Neural progenitor cell (in vitro differentiated cells): Measurements from ENCODE around the gene CIB1. TPM values are rescaled to one million over a fixed set of nuclear protein-coding genes. Genes with fewer than 3 reads are reported as not detected.
A peak's percentile ranks its signal among the peaks of the same experiment; 100 is the strongest.

Source experiments
- DNase-seq: peaks from one replicate; pipeline ENCODE4 v3.0.0-alpha.2; 2016; ENCODE audit warnings: low spot score
- H2AFZ ChIP-seq: fragments of 200-600 bp; sonication (generic); replicated peaks from 2 replicates; pipeline ENCODE4 v1.6.1; 2016; ENCODE audit warnings: antibody characterized with exemption
- H3F3A ChIP-seq: fragments of 200-600 bp; sonication (generic); 2 replicates; pipeline ENCODE4 v1.6.1; 2016; ENCODE audit warnings: antibody characterized with exemption, low read depth
- H3K27ac ChIP-seq: fragments of 200-600 bp; sonication (generic); 2 replicates; pipeline ENCODE4 v1.5.1; 2016; ENCODE audit warnings: mild to moderate bottlenecking
- H3K27me3 ChIP-seq: fragments of 200-600 bp; sonication (generic); 2 replicates; pipeline ENCODE4 v1.6.1; 2016; ENCODE audit warnings: mild to moderate bottlenecking, moderate library complexity
- H3K36me3 ChIP-seq: fragments of 200-600 bp; sonication (generic); 2 replicates; pipeline ENCODE4 v1.5.1; 2016
- H3K4me1 ChIP-seq: fragments of 200-600 bp; sonication (generic); 2 replicates; pipeline ENCODE4 v1.6.1; 2016; ENCODE audit warnings: mixed run types
- H3K4me2 ChIP-seq: fragments of 200-600 bp; sonication (generic); 2 replicates; pipeline ENCODE4 v1.6.1; 2016
- H3K4me3 ChIP-seq: fragments of 200-600 bp; sonication (generic); 2 replicates; pipeline ENCODE4 v1.5.1; 2016
- H3K79me2 ChIP-seq: fragments of 200-600 bp; sonication (generic); 2 replicates; pipeline ENCODE4 v1.6.1; 2016; ENCODE audit warnings: low read depth
- H3K9ac ChIP-seq: fragments of 200-600 bp; sonication (generic); 2 replicates; pipeline ENCODE4 v1.6.1; 2016
- H3K9me3 ChIP-seq: fragments of 200-600 bp; sonication (generic); 2 replicates; pipeline ENCODE4 v1.5.1; 2016; ENCODE audit warnings: low read depth
- H4K20me1 ChIP-seq: fragments of 200-600 bp; sonication (generic); 2 replicates; pipeline ENCODE4 v1.6.1; 2016; ENCODE audit warnings: low read depth
- H3K27ac Mint-ChIP-seq: 3 replicates; pipeline ENCODE4 v1.8.0; 2021; ENCODE audit warnings: mixed read lengths
- H3K27me3 Mint-ChIP-seq: 2 replicates; pipeline ENCODE4 v1.8.0; 2022; ENCODE audit warnings: low read depth, mild to moderate bottlenecking, inconsistent platforms, moderate library complexity, mixed read lengths; ENCODE audit not compliant: insufficient read depth
- H3K36me3 Mint-ChIP-seq: 3 replicates; pipeline ENCODE4 v1.8.0; 2021; ENCODE audit warnings: mixed read lengths
- H3K4me1 Mint-ChIP-seq: 3 replicates; pipeline ENCODE4 v1.8.0; 2021; ENCODE audit warnings: mixed read lengths
- H3K4me3 Mint-ChIP-seq: 3 replicates; pipeline ENCODE4 v1.8.0; 2021; ENCODE audit warnings: mild to moderate bottlenecking, moderate library complexity, mixed read lengths
- H3K9me3 Mint-ChIP-seq: 3 replicates; pipeline ENCODE4 v1.8.0; 2020; ENCODE audit warnings: mixed read lengths
- CTCF ChIP-seq: fragments of 200-600 bp; sonication (generic); IDR thresholded peaks from 2 replicates; pipeline ENCODE4 v1.5.1; 2017; ENCODE audit warnings: antibody characterized with exemption, mild to moderate bottlenecking
- EZH2 ChIP-seq: fragments of 200-600 bp; sonication (generic); IDR thresholded peaks from 2 replicates; pipeline ENCODE4 v1.6.1; 2017; ENCODE audit warnings: antibody characterized with exemption, mild to moderate bottlenecking, moderate library complexity
- EZH2phosphoT487 ChIP-seq: fragments of 200-600 bp; sonication (generic); IDR thresholded peaks from 2 replicates; pipeline ENCODE4 v1.6.1; 2017; ENCODE audit warnings: antibody characterized with exemption
- total RNA-seq: library from RNA; depleted of rRNA; stranded (reverse); fragments of >200 nt; gene quantifications from 2 replicates; pipeline ENCODE4 v1.2.3, GENCODE V29; 2015; ENCODE audit warnings: low replicate concordance

CIB1 gene
- total RNA-seq, 1 donor from 2014 or later: 5.2 TPM

GRCh38 chr15:90205050-90205848, 28.5 kb downstream of the CIB1 start:
- Histone ChIP-seq H3K27ac (no peak overlapping the region), H3K27me3 (no peaks in the 10 kb centered on the region), H3F3A (peaks cover 15% of the 10 kb centered on the region), H3K4me3 (no peak overlapping the region), H3K36me3 (no peaks in the 10 kb centered on the region), H4K20me1 (peaks cover 47% of the 10 kb centered on the region), H3K4me2 (no peak overlapping the region), H3K4me1 (peaks cover 10% of the 10 kb centered on the region), H3K79me2 (peaks cover 27% of the 10 kb centered on the region), H3K9ac (no peak overlapping the region), H3K9me3 (no peaks in the 10 kb centered on the region), H2AFZ (no peak overlapping the region)
- peaks cover 10% of the 10 kb centered on the region for H3K27me3 Mint-ChIP-seq
- no peak overlapping the region for H3K4me3 Mint-ChIP-seq
- TF ChIP-seq EZH2phosphoT487 (no peak), EZH2 (no peak), CTCF (no peak)
- peaks cover 6% of the 10 kb centered on the region for H3K36me3 Mint-ChIP-seq
- peak overlapping the region; percentile 63 for H3K27ac Mint-ChIP-seq
- peaks cover 31% of the 10 kb centered on the region for H3K4me1 Mint-ChIP-seq
- no peaks in the 10 kb centered on the region for H3K9me3 Mint-ChIP-seq
- no peak for DNase-seq

- TF ChIP-seq EZH2 (no peak), EZH2phosphoT487 (no peak), CTCF (no peak)
- Histone ChIP-seq H4K20me1 (peaks cover 47% of the 10 kb centered on the region), H3K4me1 (peaks cover 11% of the 10 kb centered on the region), H3F3A (peaks cover 23% of the 10 kb centered on the region), H2AFZ (no peak overlapping the region), H3K27ac (no peak overlapping the region), H3K4me3 (no peak overlapping the region), H3K27me3 (no peaks in the 10 kb centered on the region), H3K4me2 (no peak overlapping the region), H3K9me3 (no peaks in the 10 kb centered on the region), H3K36me3 (no peaks in the 10 kb centered on the region), H3K9ac (no peak overlapping the region), H3K79me2 (peaks cover 27% of the 10 kb centered on the region)
- Mint-ChIP-seq H3K9me3 (no peaks in the 10 kb centered on the region), H3K4me1 (peaks cover 39% of the 10 kb centered on the region), H3K4me3 (no peak overlapping the region), H3K27ac (no peak overlapping the region), H3K27me3 (peaks cover 6% of the 10 kb centered on the region), H3K36me3 (peaks cover 6% of the 10 kb centered on the region)
- no peak for DNase-seq
These were observed 29.8 kb downstream of the CIB1 start for GRCh38 chr15:90203922-90204321.

DNA sequence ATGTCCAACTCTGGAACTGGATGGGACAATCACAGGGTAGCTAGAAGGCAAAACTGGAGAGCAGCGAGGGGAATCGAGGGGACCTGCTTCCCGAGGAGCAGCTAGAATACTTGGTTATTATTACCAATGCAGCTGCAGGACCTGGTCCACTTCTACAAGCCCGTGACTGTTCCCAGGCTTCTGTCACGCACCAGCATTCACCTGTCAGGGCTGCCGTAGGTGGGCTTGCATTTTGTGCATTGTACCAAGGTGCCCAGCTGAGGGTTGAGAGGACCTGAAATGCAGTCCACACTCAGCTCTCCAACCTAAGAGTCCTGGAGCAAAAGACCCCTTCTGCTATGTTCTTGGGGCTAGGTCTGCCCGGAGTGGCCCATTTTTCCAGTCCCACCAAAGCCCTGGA, 30.3 kb downstream of the CIB1 start:
- Mint-ChIP-seq H3K4me3 (peak overlapping the region; percentile 87), H3K9me3 (no peaks in the 10 kb centered on the region), H3K4me1 (peaks cover 39% of the 10 kb centered on the region), H3K27ac (no peak overlapping the region), H3K27me3 (peaks cover 6% of the 10 kb centered on the region), H3K36me3 (peaks cover 6% of the 10 kb centered on the region)
- TF ChIP-seq EZH2phosphoT487 (no peak), EZH2 (no peak), CTCF (no peak)
- no peak for DNase-seq
- Histone ChIP-seq H2AFZ (no peak overlapping the region), H3K9me3 (no peaks in the 10 kb centered on the region), H3K4me2 (no peak overlapping the region), H3F3A (peaks cover 23% of the 10 kb centered on the region), H3K27ac (no peak overlapping the region), H3K79me2 (peaks cover 27% of the 10 kb centered on the region), H3K9ac (no peak overlapping the region), H3K36me3 (no peaks in the 10 kb centered on the region), H4K20me1 (peaks cover 47% of the 10 kb centered on the region), H3K4me1 (peaks cover 11% of the 10 kb centered on the region), H3K27me3 (no peaks in the 10 kb centered on the region), H3K4me3 (no peak overlapping the region)
